GM23338 (cell line): ENCODE results near the gene SLC25A18. TPM values are rescaled to one million over a fixed set of nuclear protein-coding genes. Genes with fewer than 3 reads are reported as not detected.

ENCODE experiments used
- ATAC-seq: fragments of 200-7000 bp; cut with Tn5 transposase; 3 replicates; pipeline ENCODE4 v1.9.1; 2020
- DNase-seq: peaks from one replicate; pipeline ENCODE4 v3.0.0-alpha.2; 2015; ENCODE audit warnings: low spot score
- H2AFZ ChIP-seq: fragments of 200-600 bp; sonication (generic); 2 replicates; pipeline ENCODE4 v1.8.0; 2016; ENCODE audit warnings: antibody characterized with exemption, mild to moderate bottlenecking, moderate library complexity
- H3F3A ChIP-seq: fragments of 200-600 bp; sonication (generic); replicated peaks from 2 replicates; pipeline ENCODE4 v1.8.0; 2017; ENCODE audit warnings: antibody characterized with exemption, mixed run types, low read depth
- H3K27ac ChIP-seq: fragments of 200-600 bp; sonication (generic); 2 replicates; pipeline ENCODE4 v1.6.1; 2016; ENCODE audit warnings: low read depth
- H3K27me3 ChIP-seq: fragments of 200-600 bp; sonication (generic); 2 replicates; pipeline ENCODE4 v1.8.0; 2016; ENCODE audit warnings: mild to moderate bottlenecking, mixed run types, moderate library complexity; ENCODE audit not compliant: insufficient read depth
- H3K36me3 ChIP-seq: fragments of 200-600 bp; sonication (generic); 2 replicates; pipeline ENCODE4 v1.8.0; 2016; ENCODE audit warnings: mild to moderate bottlenecking; ENCODE audit not compliant: insufficient read depth
- H3K4me1 ChIP-seq: fragments of 200-600 bp; sonication (generic); 2 replicates; pipeline ENCODE4 v1.8.0; 2016; ENCODE audit warnings: mild to moderate bottlenecking, moderate library complexity; ENCODE audit not compliant: insufficient read depth
- H3K4me2 ChIP-seq: fragments of 200-600 bp; sonication (generic); 2 replicates; pipeline ENCODE4 v1.7.1; 2017; ENCODE audit warnings: mixed run types
- H3K4me3 ChIP-seq: fragments of 200-600 bp; sonication (generic); 2 replicates; pipeline ENCODE4 v1.6.1; 2016; ENCODE audit warnings: mixed run types
- H3K79me2 ChIP-seq: fragments of 200-600 bp; sonication (generic); replicated peaks from 2 replicates; pipeline ENCODE4 v1.8.0; 2017; ENCODE audit warnings: mild to moderate bottlenecking; ENCODE audit not compliant: insufficient read depth
- H3K9me2 ChIP-seq: fragments of 200-600 bp; sonication (generic); 2 replicates; pipeline ENCODE4 v1.8.0; 2017; ENCODE audit not compliant: insufficient read depth
- H4K20me1 ChIP-seq: fragments of 200-600 bp; sonication (generic); replicated peaks from 2 replicates; pipeline ENCODE4 v1.8.0; 2017; ENCODE audit warnings: mild to moderate bottlenecking; ENCODE audit not compliant: insufficient read depth
- H3K27ac Mint-ChIP-seq: 2 replicates; pipeline ENCODE4 v1.8.0; 2020; ENCODE audit warnings: inconsistent platforms, mild to moderate bottlenecking, moderate library complexity, mixed read lengths
- H3K27me3 Mint-ChIP-seq: 3 replicates; pipeline ENCODE4 v1.8.0; 2022; ENCODE audit warnings: low read depth, mild to moderate bottlenecking, moderate library complexity, mixed read lengths, inconsistent platforms; ENCODE audit not compliant: insufficient read depth, poor library complexity
- H3K36me3 Mint-ChIP-seq: 3 replicates; pipeline ENCODE4 v1.8.0; 2021; ENCODE audit warnings: low read depth, mild to moderate bottlenecking, inconsistent platforms, moderate library complexity, mixed read lengths
- H3K4me1 Mint-ChIP-seq: 3 replicates; pipeline ENCODE4 v1.8.0; 2020; ENCODE audit warnings: mild to moderate bottlenecking, inconsistent platforms, mixed read lengths
- H3K4me3 Mint-ChIP-seq: 3 replicates; pipeline ENCODE4 v1.8.0; 2021; ENCODE audit warnings: moderate library complexity, mild to moderate bottlenecking, inconsistent platforms, mixed read lengths
- H3K9me3 Mint-ChIP-seq: 3 replicates; pipeline ENCODE4 v1.8.0; 2020; ENCODE audit warnings: moderate library complexity, mild to moderate bottlenecking, inconsistent platforms, mixed read lengths
- EZH2 ChIP-seq: fragments of 200-600 bp; sonication (generic); IDR thresholded peaks from one replicate; pipeline ENCODE4 v1.8.0; 2017; ENCODE audit warnings: antibody characterized with exemption, mild to moderate bottlenecking, low read depth; ENCODE audit not compliant: unreplicated experiment
- EZH2phosphoT487 ChIP-seq: fragments of 200-600 bp; sonication (generic); IDR thresholded peaks from one replicate; pipeline ENCODE4 v1.8.1; 2018; ENCODE audit warnings: antibody characterized with exemption; ENCODE audit not compliant: unreplicated experiment
- JUNB ChIP-seq: IDR thresholded peaks from one replicate; pipeline ENCODE4 v1.6.1; 2016; ENCODE audit warnings: antibody characterized with exemption; ENCODE audit not compliant: unreplicated experiment
- NANOG ChIP-seq: IDR thresholded peaks from 2 replicates; pipeline ENCODE4 v1.6.1; 2016; ENCODE audit warnings: antibody characterized with exemption, borderline replicate concordance
- POLR2AphosphoS5 ChIP-seq: IDR thresholded peaks from 2 replicates; pipeline ENCODE4 v1.6.1; 2016; ENCODE audit warnings: antibody characterized with exemption, low read depth
- STAT1 ChIP-seq: IDR thresholded peaks from one replicate; pipeline ENCODE4 v1.6.1; 2016; ENCODE audit warnings: antibody characterized with exemption; ENCODE audit not compliant: unreplicated experiment
- ZNF114 ChIP-seq: fragments of 250-450 bp; sonication (Bioruptor Pico); IDR thresholded peaks from 2 replicates; pipeline ENCODE4 v1.5.0; 2020; ENCODE audit warnings: mild to moderate bottlenecking, moderate library complexity
- ZNF331 ChIP-seq: fragments of 250-450 bp; sonication (Bioruptor Pico); IDR thresholded peaks from 2 replicates; pipeline ENCODE4 v1.5.0; 2020; ENCODE audit warnings: low read depth, mild to moderate bottlenecking, moderate library complexity
- polyA plus RNA-seq: library from polyadenylated mRNA; unstranded; fragments of >200 nt; fragmentation: Nextera tagmentation; extraction: Ambion mirVana; gene quantifications from 2 replicates; pipeline ENCODE4 v1.2.1, GENCODE V29; 2016
- total RNA-seq: library from RNA; depleted of rRNA; stranded (reverse); fragments of >200 nt; shearing (Covaris generic); gene quantifications from 2 replicates; pipeline ENCODE4 v1.2.3, GENCODE V29; 2014
- TF ChIP-seq, protein P1 (sequence below), 2 experiments: fragments of 200-600 bp in 1 of 2; sonication (generic) in 1 of 2; conservative IDR thresholded peaks; 2 replicates each; pipeline versions ENCODE4 v1.5.1 to v1.6.1; 2016 to 2017; ENCODE audit warnings: antibody characterized with exemption in 2 of 2, low read depth in 2 of 2, mild to moderate bottlenecking in 2 of 2, moderate library complexity in 1 of 2
- TF ChIP-seq, protein P2 (sequence below): IDR thresholded peaks from 2 replicates; pipeline ENCODE4 v1.6.1; 2016; ENCODE audit warnings: antibody characterized with exemption
- TF ChIP-seq, protein P3 (sequence below): IDR thresholded peaks from one replicate; pipeline ENCODE4 v1.6.1; 2018; ENCODE audit warnings: antibody characterized with exemption; ENCODE audit not compliant: unreplicated experiment

Gene SLC25A18
- total and polyA plus RNA-seq, 2 experiments from 2014 or later, result 1.2 to 1.9 TPM

DNA sequence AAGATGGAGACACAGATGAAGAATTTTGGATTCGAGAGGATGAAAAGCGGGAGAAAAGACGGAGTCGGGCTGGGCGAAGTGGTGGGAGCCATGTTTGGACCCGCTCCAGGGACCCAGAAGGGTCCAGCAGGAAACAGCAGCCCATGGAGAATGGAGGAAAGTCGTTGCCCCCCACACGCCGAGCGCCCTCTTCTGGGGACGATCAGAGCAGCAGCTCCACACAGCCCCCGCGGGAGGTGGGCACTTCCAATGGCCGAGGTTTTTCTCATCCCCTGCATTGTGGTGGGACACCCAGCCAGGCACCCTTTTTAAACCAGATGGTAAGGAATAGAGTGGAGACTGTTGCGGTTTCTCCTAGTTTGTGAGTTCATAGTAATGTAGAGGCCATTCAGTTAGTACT lies 22.8 kb upstream of the SLC25A18 start:
- Mint-ChIP-seq H3K36me3 (peaks cover 87% of the 10 kb centered on the region), H3K27me3 (peaks cover 5% of the 10 kb centered on the region), H3K27ac (no peak overlapping the region), H3K4me3 (no peak overlapping the region), H3K4me1 (peaks cover 14% of the 10 kb centered on the region), H3K9me3 (no peaks in the 10 kb centered on the region)
- Histone ChIP-seq H3K4me1 (peaks cover 12% of the 10 kb centered on the region), H3K27me3 (no peaks in the 10 kb centered on the region), H3K27ac (no peak overlapping the region), H3K79me2 (peaks cover 14% of the 10 kb centered on the region; the same call in 1 of the 2 replicates), H3K4me3 (no peak overlapping the region), H4K20me1 (peaks cover 17% of the 10 kb centered on the region; the same call in 1 of the 2 replicates), H3K4me2 (no peak overlapping the region), H2AFZ (no peak overlapping the region), H3K36me3 (peaks cover 69% of the 10 kb centered on the region), H3K9me2 (no peaks in the 10 kb centered on the region), H3F3A (peaks cover 35% of the 10 kb centered on the region)
- DNase-seq (peak; percentile 60), ATAC-seq (peak; percentile 85)
- TF ChIP-seq JUNB (no peak), EZH2phosphoT487 (no peak), STAT1 (no peak), EZH2 (no peak)
- TF ChIP-seq, protein P1, sequence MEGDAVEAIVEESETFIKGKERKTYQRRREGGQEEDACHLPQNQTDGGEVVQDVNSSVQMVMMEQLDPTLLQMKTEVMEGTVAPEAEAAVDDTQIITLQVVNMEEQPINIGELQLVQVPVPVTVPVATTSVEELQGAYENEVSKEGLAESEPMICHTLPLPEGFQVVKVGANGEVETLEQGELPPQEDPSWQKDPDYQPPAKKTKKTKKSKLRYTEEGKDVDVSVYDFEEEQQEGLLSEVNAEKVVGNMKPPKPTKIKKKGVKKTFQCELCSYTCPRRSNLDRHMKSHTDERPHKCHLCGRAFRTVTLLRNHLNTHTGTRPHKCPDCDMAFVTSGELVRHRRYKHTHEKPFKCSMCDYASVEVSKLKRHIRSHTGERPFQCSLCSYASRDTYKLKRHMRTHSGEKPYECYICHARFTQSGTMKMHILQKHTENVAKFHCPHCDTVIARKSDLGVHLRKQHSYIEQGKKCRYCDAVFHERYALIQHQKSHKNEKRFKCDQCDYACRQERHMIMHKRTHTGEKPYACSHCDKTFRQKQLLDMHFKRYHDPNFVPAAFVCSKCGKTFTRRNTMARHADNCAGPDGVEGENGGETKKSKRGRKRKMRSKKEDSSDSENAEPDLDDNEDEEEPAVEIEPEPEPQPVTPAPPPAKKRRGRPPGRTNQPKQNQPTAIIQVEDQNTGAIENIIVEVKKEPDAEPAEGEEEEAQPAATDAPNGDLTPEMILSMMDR (conservative IDR thresholded peaks at IDR 0.05; ENCODE audit: low read depth in 2 of 2), result peak; percentile 69 to 73

- Mint-ChIP-seq H3K9me3 (no peaks in the 10 kb centered on the region), H3K4me3 (no peak overlapping the region), H3K4me1 (peaks cover 10% of the 10 kb centered on the region), H3K27me3 (peaks cover 5% of the 10 kb centered on the region), H3K27ac (peak overlapping the region; percentile 55; the same call in 1 of the 2 replicates), H3K36me3 (peaks cover 88% of the 10 kb centered on the region)
- Histone ChIP-seq H4K20me1 (peaks cover 17% of the 10 kb centered on the region), H3K4me2 (no peak overlapping the region), H3K36me3 (peaks cover 69% of the 10 kb centered on the region), H3K4me3 (no peak overlapping the region), H3K9me2 (no peaks in the 10 kb centered on the region), H3K79me2 (peaks cover 18% of the 10 kb centered on the region; the same call in 1 of the 2 replicates), H3K4me1 (peaks cover 9% of the 10 kb centered on the region), H2AFZ (no peak overlapping the region), H3K27me3 (no peaks in the 10 kb centered on the region), H3K27ac (no peak overlapping the region), H3F3A (peaks cover 38% of the 10 kb centered on the region)
- no peak for DNase-seq
- ATAC-seq, result no peak
- TF ChIP-seq, protein P2, sequence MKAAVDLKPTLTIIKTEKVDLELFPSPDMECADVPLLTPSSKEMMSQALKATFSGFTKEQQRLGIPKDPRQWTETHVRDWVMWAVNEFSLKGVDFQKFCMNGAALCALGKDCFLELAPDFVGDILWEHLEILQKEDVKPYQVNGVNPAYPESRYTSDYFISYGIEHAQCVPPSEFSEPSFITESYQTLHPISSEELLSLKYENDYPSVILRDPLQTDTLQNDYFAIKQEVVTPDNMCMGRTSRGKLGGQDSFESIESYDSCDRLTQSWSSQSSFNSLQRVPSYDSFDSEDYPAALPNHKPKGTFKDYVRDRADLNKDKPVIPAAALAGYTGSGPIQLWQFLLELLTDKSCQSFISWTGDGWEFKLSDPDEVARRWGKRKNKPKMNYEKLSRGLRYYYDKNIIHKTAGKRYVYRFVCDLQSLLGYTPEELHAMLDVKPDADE, result no peak
- TF ChIP-seq POLR2AphosphoS5 (no peak), JUNB (no peak), ZNF114 (no peak), ZNF331 (no peak), NANOG (no peak)
- TF ChIP-seq, protein P3, sequence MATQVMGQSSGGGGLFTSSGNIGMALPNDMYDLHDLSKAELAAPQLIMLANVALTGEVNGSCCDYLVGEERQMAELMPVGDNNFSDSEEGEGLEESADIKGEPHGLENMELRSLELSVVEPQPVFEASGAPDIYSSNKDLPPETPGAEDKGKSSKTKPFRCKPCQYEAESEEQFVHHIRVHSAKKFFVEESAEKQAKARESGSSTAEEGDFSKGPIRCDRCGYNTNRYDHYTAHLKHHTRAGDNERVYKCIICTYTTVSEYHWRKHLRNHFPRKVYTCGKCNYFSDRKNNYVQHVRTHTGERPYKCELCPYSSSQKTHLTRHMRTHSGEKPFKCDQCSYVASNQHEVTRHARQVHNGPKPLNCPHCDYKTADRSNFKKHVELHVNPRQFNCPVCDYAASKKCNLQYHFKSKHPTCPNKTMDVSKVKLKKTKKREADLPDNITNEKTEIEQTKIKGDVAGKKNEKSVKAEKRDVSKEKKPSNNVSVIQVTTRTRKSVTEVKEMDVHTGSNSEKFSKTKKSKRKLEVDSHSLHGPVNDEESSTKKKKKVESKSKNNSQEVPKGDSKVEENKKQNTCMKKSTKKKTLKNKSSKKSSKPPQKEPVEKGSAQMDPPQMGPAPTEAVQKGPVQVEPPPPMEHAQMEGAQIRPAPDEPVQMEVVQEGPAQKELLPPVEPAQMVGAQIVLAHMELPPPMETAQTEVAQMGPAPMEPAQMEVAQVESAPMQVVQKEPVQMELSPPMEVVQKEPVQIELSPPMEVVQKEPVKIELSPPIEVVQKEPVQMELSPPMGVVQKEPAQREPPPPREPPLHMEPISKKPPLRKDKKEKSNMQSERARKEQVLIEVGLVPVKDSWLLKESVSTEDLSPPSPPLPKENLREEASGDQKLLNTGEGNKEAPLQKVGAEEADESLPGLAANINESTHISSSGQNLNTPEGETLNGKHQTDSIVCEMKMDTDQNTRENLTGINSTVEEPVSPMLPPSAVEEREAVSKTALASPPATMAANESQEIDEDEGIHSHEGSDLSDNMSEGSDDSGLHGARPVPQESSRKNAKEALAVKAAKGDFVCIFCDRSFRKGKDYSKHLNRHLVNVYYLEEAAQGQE, result no peak
These were observed 21.8 kb upstream of the SLC25A18 start for GRCh38 chr22:17541476-17541875.
